ENCODE data around the gene ANKS1B. TPM values are rescaled to one million over a fixed set of nuclear protein-coding genes. Genes with fewer than 3 reads are reported as not detected.

Gene ANKS1B
- total and polyA plus RNA-seq, 10 of the 15 experiments (the other 5 are each of a cell fraction or from before 2014, with no cell fraction given): 0.16 to 1.3 (median 0.82) TPM; not detected in 7

GRCh38 chr12:99732131-99732530, 252.6 kb downstream of the ANKS1B start:
- Histone ChIP-seq H4K20me1 (ENCODE audit: control insufficient read depth, insufficient read depth) (no peaks in the 10 kb centered on the region), H3K4me1 (ENCODE audit: control insufficient read depth, insufficient read depth, low read length) (no peaks in the 10 kb centered on the region), H3K4me3 (no peak overlapping the region), H3K27me3 (replicated peaks in 1 of 2; ENCODE audit: control insufficient read depth in 2 of 2, insufficient read depth in 2 of 2, low read length in 1 of 2) (no peaks in the 10 kb centered on the region), H3K4me2 (ENCODE audit: control insufficient read depth, insufficient read depth) (no peak overlapping the region), H3K9ac (ENCODE audit: control insufficient read depth, insufficient read depth, low read length) (no peak overlapping the region), H3K79me2 (ENCODE audit: control insufficient read depth, insufficient read depth, low read length) (no peaks in the 10 kb centered on the region), H3K36me3 (ENCODE audit: control insufficient read depth in 2 of 2, insufficient read depth in 2 of 2, low read length in 1 of 2) (no peaks in the 10 kb centered on the region), H2AFZ (ENCODE audit: control insufficient read depth, low read depth, low read length) (no peak overlapping the region), H3K9me3 (replicated peaks; ENCODE audit: control insufficient read depth, insufficient read depth, low read length) (no peaks in the 10 kb centered on the region), H3K27ac (ENCODE audit: control insufficient read depth, insufficient read depth) (no peak overlapping the region)
- CTCF ChIA-PET: no interaction called here
- POLR2A ChIA-PET: no interaction called here
- RAD21 ChIA-PET (ENCODE audit: unreplicated experiment): no interaction called here
- SMC1A ChIA-PET (ENCODE audit: uncharacterized antibody, unreplicated experiment): interaction anchor here (0.8 kb wide), 1 partner anchor 779 kb away, joined by 3 read pairs; no protein-coding TSS in a partner anchor
- in situ Hi-C loops (cut with MboI) (no loop called here), intact Hi-C loops (cut with micrococcal nuclease; ENCODE audit: unreplicated experiment) (no loop called here)
- no peak for FAIRE-seq
- ATAC-seq: no peak
- WGBS (ENCODE audit: insufficient coverage, insufficient replicate concordance, low lambda C conversion rate, missing lambda C conversion rate): 10% methylated on average over 1 of the region's 1 CpG
- TF ChIP-seq SKIL (IDR thresholded peaks at IDR 0.05; ENCODE audit: low read depth, poor library complexity, severe bottlenecking): no peak
- TF ChIP-seq PKNOX1 (IDR thresholded peaks at IDR 0.05): no peak
- TF ChIP-seq TCF7 (IDR thresholded peaks at IDR 0.05; ENCODE audit: borderline replicate concordance): no peak
- no peak for TF ChIP-seq JUND (IDR thresholded peaks at IDR 0.05; ENCODE audit: low read depth, low read length)
- no peak for TF ChIP-seq TCF3 (IDR thresholded peaks at IDR 0.05; ENCODE audit: borderline replicate concordance, insufficient read depth, low read depth, low read length)
- TF ChIP-seq CBX3 (IDR thresholded peaks at IDR 0.05; ENCODE audit: borderline replicate concordance, low read depth): no peak
- no peak for TF ChIP-seq PAX5 (IDR thresholded peaks at IDR 0.05; ENCODE audit: borderline replicate concordance, low read depth, low read length)
- no peak for TF ChIP-seq REST (IDR thresholded peaks at IDR 0.05; ENCODE audit: low read depth, low read length)
- TF ChIP-seq E2F4 (IDR thresholded peaks at IDR 0.05; ENCODE audit: low read depth, low read length): no peak
- TF ChIP-seq JUNB (IDR thresholded peaks at IDR 0.05): no peak
- TF ChIP-seq YBX1 (IDR thresholded peaks at IDR 0.05): no peak
- TF ChIP-seq IKZF2 (IDR thresholded peaks at IDR 0.05): no peak
- no peak for TF ChIP-seq CHD2 (IDR thresholded peaks at IDR 0.05; ENCODE audit: borderline replicate concordance, low read depth, low read length)
- TF ChIP-seq FOS (IDR thresholded peaks at IDR 0.05; ENCODE audit: borderline replicate concordance, extremely low read depth, insufficient read length): no peak
- no peak for TF ChIP-seq SREBF1 (IDR thresholded peaks at IDR 0.05; ENCODE audit: low read length)
- no peak for TF ChIP-seq FOXK2 (IDR thresholded peaks at IDR 0.05)
- DNase-seq (ENCODE audit: low read depth, low spot score): no peak
- BruUV-seq (replicated peaks): no TSS peak
